Measurements from ENCODE around the gene ROR2.

The ROR2 gene

DNA sequence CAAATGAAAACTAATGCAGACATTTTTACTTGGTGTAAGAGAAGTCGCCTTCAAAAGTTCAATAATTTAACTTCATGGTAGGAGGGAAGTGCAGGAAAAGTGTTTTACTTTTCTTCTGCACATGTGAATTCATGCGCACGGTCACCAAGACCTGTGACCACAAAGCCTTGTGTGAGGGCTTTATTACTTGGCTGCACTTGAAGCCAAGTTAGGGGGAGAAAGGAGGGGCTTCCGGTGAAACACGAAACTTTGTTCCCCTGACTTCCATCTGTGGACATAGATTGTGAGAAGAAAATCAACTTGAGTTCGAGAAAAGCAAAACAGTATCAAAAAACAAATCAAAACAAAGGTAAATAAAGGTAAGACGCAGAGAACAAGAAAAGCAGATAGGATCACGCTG, 239.9 kb downstream of the ROR2 start:
- DNase-seq = no peak

DNA sequence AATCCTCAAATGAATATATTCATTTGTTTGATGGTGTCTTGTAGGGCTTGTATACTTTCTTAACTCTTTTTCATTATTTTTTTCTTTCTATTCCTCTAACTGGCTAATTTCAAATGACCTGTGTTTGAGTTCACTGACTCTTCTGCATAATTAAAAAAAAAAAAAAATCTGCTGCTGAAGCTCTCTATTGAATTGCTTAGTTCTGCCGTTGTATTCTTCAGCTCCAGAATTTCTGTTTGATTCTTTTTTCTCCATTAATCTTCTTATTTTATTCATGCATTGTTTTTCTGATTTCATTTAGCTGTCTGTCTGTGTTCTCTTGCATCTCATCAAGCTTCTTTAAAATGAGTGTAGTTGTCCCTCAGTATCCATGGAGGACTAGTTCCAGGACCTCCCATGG, 244.6 kb downstream of the ROR2 start:
- no peak for DNase-seq

DNA sequence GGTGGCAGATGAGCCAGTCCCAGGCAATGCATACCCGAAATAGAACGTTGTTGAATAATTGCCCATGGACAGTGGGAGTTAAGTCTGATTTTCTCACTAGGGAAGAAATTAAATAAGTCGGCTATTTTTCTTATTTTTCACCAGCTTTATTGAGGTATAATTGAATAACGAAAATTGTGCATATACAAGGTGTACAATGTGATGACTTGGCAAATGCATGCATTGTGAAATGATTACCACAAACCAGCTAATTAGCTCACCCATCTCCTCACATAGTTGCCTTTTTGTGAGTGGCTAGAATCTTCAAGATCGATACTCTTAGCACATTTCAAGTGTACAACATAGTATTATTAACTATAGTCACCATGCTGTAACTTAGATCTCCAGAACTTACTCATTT, 249.6 kb downstream of the ROR2 start:
- DNase-seq = no peak

DNA sequence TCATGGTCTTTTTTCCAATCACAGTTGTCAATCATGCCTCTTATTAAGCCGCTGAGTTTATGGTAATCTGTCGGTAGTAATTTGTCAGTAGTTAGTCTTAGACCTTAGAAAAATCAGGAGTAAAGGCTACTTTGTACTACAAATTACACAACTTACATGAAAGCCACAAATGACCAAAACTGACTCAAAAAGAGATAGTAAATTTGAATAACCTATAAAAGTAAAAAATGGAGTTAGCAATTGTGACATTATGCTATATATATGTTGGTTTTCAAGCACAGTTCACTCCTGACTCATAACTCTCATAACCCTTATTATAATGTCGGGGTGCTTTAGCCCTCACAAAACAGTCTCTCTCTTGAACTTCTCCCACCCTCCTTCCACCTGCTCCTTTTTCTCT, 251.8 kb downstream of the ROR2 start:
- DNase-seq = no peak

DNA sequence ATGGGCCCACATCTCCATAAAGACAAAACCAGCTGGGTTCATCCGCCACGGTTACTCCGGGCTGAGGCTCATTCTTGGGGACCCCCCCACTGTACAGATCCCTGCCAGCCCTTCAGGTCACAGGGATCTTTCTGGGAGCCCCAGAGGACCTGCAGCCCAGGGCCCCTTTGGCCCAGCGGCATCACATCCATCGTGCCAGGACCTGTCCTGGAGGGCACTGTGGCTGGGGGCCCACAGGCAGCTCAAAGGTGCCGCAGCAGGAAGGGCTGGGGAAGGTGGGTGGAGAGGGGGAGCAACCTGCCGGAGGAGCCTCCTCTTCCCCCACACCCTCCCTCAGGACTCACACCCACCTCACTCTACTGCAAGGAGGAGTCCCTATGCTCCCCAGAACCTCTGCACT, 252.8 kb downstream of the ROR2 start:
- DNase-seq = no peak

DNA sequence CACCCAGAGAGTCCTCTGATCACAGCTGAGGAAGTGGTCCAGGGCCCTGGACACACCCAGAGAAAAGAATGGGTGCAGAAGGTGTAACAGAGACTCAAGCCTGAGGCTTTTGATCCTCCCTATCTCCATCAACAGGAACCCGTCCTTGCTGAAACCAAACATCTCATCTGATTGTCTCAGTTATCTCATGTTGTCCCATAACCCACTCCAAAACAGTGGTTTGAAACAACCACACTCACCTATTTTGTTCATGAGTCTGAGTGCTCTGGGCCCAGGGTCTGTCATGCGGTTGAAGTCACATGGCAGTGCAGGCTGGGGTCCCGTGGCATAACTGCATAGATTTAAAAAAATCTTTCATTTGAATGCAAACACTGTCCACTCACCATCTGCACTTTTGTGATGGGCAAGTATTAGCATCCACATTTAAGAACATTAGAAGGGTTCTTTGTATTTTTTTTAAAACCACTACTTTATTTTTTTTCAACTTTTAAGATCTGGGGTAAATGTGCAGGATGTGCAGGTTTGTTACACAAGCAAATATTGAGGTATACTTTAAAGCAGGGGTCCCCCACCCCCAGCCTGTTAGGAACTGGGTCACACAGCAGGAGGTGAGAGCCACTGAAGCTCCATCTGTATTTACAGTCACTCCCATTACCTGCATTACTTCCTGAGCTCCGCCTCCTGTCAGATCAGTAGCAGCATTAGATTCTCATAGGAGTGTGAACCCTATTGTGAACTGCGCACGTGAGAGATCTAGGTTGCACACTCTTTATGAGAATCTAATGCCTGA, 255.8 kb downstream of the ROR2 start:
- DNase-seq = no peak

DNA sequence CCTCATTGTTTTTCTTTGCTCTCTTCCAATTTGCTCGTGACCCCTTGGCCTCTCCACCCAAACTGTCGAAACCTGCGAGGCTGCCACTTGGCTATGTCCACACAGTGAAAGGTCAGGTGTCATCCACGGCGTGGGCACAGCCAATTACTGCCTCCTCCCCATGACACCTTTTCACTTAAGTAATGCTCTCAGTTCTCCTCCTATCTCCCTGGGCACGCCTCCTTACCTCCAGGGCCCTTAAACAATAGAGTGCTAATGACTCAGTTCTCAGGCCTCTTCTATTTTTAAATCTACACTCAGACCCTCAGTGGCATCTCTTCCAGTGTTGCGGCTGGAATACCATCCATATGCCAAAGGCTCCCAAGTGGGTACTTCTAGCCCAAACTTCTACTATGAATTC, 256.8 kb downstream of the ROR2 start:
- DNase-seq = no peak

DNA sequence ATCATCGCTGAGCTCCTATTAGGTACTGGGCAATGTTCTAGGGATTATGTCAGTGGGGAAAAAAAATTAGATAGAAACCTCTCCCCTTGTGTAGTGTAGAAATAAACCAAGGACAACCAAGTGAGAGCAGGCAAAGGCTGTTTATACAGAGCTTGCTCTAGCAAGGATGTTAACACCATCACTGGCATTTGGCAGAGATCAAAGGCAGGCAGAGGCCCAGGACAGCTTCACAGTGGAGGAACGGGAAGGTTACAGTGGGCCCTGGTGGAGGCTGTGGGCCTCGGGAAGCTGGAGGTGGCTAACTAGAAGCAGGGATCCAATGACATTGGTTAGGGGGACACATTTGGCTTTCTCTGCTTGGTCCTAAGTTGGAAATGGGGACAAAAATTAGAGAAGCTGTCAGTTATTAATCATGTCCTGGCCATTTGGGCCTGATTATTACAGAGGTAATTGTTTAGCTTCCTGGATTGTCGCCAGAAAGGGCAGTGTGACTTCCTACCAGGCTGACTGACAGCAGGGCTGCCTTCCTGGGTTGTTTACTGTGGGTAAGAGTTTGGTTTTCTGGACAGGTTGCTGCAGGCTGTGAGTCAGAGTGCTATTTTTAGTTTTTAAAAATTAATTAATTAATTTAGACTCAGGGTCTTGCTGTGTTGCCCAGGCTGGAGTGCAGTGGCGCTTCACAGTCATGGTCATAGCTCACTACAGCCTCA, 259.3 kb downstream of the ROR2 start:
- no peak for DNase-seq

DNA sequence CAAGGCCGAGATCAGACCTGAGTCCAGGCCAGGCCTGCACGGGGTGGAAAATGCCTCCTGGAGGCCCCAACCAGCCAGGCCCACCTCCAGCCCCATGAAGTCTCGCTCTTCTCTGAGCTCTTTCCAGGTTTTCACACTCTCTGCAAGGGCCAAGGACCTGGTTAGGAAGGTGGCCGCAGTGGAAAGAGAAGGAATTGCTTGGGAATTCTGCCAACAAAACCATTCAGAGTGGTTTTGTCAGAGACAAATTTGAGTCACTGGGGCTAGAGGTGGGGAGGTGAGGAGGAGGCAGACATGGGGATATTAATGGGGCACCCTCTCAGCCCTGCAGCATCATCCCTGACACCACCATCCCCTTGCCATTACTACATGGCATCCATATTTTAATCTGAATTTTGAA, 261.0 kb downstream of the ROR2 start:
- no peak for DNase-seq

DNA sequence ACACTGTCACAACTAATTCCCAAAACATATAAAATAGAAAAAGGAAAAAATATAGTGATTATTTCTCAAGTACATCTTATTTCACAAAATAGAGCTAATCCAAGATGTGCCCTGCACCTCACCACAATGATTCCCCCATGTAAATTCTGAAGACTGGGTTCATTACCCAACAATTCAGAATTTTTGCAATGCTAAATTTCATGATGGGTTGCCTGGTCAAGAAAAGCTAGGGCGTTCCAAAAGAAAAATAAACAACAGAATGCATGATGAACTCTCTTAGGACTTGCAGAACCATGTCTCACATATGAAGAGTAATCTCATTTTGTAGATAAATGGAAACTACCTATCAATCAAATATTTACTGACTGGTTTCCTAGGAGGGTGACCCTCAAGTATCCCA, 266.8 kb downstream of the ROR2 start:
- no peak for DNase-seq

DNA sequence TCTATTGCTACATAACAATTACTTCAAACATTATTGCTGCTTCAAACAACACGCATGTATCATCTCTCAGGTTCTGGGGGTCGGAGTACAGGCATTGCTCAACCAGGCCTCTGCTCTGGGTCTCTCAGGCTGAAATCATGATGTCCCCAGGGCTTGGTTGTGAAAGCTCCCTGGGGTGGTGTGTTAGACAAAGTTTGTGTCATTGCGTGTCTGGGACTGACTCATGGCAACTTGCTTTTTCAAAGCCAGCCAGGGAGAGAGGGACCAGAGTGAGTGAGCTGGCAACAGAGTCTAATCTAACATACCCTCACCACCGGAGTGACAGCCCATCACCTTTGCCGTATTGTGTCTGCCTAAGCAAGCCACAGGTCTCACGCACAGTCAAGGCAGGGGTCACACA, 267.2 kb downstream of the ROR2 start:
- no peak for DNase-seq

DNA sequence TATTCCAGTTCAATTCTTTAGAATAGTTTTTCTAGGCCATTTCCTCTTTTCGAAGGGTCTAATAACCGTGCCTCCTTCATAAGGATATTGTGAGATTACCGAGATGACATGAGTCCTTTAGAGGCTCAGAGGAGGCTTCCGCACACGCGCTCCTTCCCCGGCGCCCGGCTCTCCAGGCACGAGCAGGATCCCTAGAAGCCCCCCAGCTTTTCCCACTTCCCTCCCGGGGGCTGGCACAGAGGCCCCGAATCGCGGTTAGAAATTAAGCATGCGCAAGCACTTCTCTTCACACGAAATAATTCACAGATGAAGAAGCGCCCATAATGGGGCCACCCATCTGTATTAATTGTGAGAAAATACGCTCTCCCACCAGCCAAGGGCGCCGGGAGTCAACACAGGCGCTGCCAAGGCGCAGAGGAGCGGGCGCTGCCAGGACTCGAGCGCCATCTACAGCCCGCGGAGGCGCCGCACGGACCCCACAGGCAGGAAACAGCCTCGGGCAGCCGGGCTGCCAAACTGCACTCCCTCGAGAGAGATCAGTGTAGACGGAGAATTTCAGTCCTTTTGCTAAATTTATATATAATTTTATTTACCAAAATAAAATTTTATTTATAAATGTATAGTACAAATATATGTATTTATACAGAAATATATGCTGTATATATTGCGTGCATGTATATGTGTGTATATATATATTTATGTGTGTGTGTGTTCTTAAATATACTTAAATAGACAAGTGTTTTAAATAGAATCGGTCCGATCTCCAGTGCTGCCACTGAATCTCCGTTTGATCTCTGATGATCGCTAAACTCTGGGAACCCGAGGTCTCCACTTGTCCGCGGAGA, 268.3 kb downstream of the ROR2 start:
- peak; percentile 19 for DNase-seq

DNA sequence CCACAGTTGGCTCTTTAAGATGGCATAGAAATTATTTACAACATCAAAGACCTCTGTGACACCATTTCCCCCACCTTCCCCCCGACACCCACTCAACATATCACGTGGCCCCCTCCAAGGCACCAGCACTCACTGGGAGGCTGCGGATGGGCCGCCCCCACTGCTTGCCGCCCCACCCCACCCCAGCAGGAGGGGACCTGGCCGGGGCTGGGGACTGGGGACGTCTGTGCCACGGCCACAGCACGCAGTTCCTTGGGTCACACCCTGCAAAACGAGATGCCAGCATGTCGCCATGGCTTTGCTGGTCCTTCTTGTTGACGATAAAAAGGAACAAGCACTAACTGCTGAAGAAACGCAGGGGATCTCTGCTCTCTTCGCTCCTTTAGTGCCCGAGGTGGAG, 269.0 kb downstream of the ROR2 start:
- no peak for DNase-seq

DNA sequence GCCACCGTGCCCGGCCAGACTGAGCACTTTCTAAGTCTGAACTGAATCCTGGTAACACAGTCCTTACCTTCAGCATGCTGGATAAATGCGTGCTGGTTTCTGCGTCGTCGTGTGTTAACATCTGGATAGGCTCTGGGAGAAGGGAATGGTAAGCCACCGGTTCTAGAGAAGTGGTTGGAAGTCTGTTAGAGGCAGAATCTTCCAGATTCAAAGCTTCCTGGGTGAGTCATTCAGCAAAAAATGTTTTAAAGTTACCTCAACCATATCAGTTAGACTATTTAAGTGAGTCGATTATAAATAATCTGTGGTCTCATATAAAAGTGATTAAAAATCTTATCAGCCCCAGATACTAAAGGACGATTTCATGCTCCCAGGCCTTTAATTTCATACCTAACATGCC, 269.9 kb downstream of the ROR2 start:
- no peak for DNase-seq

DNA sequence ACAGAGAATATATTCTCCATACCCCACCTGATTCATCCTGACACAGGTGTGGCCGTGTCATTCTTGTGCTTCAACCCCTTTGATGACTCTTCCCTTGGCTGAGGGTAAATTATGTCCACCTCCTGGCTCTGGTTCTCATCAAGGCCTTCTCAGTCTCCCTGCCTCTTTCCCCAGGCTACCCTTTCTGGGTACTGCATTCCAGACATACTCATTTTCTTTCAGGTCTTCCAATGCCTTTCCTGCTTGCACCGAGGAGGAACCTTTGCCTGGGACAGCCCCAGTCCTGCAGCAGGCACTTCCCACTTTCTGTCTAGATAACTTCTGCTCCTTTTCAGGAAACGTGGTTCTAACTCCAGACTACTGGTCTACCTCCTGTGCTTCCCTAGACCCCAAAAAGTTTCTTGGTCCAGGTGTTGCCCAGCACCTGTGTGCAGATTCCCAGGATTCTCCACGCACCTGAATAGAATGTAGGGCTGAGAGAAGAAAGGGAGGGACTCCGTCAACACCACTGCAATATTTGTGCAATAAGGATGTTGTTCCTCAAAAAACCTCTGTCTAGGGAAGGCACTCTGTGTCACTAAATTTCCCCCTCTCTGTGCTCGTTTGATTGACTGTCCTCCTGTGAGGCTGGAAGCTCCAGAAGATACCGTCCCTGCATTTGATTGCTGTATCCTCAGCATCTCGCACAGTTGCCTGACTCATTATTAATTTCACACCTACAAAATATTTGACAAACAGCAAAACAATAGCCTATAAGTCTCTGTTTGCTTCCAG, 271.0 kb downstream of the ROR2 start:
- DNase-seq = no peak

DNA sequence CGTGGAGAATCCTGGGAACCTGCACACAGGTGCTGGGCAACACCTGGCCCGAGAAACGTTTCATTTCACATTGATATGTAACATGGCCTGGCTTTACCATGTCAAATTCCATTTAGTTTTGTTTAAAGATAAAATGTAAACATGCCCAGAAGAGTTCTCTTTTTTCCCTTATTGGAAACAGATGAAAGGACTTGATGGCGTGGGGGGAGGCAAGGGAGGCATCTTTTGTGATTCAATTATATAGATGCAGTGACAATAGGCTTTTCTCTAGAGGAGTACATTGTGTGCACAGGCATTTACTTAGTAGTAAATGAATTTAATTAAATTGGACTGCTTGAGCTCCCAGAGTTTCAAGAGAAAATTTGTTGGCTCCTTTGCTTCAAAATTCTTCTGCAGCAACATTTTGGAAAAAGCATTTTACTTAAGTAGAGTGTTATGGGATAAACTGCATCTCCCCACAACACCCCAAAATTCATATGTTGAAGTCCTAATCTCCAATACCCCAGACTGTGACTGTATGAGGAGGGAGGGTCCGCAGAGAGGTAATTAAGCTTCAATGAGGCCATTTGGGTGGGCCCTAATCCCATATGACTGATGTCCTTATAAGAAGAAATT, 272.1 kb downstream of the ROR2 start:
- no peak for DNase-seq

DNA sequence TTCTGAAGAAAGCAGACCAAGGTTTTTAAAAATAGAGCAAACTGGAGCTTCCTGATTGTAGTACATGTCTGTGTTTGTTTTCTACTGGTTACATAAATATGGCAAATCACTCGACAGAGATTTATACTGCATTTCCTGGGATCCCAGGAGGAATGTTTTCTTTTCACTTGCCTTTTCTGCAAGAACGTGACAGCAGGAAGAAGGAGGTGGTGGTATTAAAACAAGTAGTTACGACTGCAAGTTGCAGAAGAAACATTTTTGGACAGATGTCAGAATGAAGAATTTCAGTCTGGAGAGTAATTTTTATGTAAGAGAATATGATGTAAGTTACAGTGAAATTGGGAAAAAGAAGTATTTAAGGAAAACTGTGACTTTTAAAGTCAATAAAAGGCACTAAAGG, 272.7 kb downstream of the ROR2 start:
- no peak for DNase-seq

DNA sequence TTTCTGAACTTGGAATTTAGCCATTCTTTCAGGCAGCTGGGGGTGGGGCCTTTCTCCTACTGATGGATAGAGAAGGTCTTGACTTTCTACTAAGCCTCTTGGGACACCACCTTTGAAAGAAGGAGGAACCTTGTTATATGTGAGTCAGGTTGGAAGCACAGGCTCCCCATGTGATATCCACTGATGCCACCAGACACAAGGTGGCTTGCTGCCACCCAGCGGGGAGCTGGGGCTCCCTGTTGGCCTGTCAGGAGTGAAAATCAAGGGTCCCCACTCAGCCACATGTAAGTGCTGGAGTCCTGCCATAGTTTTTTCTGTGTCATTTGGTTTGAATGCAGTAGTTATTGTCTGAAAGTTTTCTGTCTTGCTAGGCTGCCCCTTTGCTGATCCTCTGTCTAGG, 274.0 kb downstream of the ROR2 start:
- DNase-seq = no peak

DNA sequence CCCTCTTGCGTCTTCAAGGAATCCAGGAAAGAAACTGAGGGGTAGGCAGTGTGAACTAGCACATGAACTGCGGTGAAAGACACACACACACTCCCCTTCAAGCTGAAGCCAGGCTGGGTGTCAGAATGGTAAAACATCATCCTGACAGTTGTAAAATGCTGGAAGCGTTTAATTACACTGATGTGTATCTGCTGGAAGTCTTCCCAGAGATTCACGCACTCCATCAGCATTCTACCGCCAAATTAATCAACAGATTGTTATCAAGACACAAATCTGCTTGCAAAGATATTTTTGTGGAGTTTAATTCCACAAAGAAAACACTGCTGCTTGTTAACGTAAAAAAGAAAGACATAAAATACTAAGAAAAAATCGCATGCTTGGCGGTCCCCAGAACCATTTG, 285.4 kb downstream of the ROR2 start:
- no peak for DNase-seq

DNA sequence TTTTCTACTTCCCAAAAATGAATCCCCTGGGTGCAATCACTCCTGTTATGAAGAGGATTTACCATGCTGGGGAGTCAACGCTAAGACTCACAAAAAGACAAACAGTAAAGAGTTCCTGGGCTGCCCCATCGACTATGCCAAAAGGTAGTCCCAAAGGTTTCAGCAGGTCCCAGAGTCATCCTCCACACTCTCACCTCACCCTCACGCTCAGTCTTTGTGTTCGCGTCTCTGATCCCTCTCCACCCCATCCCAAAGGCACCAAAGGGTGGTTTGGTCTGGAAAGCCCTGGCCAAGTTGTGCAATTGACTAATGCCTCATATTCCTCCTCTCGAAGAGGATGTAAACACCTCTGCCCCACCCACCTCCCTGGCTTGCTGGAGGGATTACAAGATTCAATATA, 286.2 kb downstream of the ROR2 start:
- DNase-seq = no peak

DNA sequence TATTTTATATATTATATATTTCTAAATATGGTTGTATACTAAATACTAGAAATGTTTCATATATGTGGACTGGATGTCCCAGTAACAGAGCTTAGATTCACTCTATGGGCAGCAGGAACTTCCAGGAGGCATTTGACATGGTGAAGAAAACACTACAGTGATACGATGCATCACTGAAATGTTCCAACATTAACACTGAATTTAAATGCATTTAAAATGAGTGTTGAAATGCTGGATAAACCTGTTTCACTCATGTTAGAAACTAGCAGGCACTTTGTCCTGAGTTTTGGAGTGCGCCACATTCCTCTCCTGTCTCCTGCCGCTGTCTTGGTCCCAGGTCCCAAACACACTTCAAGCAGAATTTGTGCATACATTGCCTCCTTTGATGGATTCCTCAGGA, 288.6 kb downstream of the ROR2 start:
- DNase-seq = no peak

DNA sequence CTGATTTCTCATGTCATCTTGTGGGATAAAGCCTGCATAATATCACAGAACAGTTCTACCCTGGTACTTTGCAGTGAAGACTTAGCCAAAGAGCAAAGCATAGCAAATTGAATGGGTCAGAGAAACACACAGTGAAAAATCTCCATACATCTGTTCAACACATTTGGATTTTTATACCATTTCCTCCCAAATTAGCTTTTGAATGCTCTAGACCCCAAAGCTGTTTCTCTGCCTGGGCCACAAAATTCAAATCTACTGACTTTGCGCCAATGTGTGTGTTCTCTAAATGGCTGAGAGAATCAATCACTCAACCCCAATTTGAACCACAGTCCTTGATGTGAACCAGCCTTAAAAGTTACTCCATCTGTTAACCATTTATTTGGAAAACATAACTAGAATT, 289.5 kb downstream of the ROR2 start:
- no peak for DNase-seq
